Smooth muscle cell (in vitro differentiated cells): ENCODE results near the gene MCM3AP. TPM values are rescaled to one million over a fixed set of nuclear protein-coding genes. Genes with fewer than 3 reads are reported as not detected.

Experiments
- DNase-seq: peaks from one replicate; lab custom pipeline; 2025; ENCODE audit not compliant: unreplicated experiment; lab: John Stamatoyannopoulos, UW
- H2AFZ ChIP-seq: fragments of 200-600 bp; sonication (generic); 2 replicates; pipeline ENCODE4 v1.6.0; 2016; ENCODE audit warnings: antibody characterized with exemption, low read depth, mild to moderate bottlenecking
- H3F3A ChIP-seq: fragments of 200-600 bp; sonication (generic); 2 replicates; pipeline ENCODE4 v1.6.0; 2017; ENCODE audit warnings: antibody characterized with exemption, low read depth
- H3K27ac ChIP-seq: fragments of 200-600 bp; sonication (generic); 2 replicates; pipeline ENCODE4 v1.5.1; 2016; ENCODE audit warnings: low read depth, mild to moderate bottlenecking
- H3K27me3 ChIP-seq: fragments of 200-600 bp; sonication (generic); 2 replicates; pipeline ENCODE4 v1.6.1; 2016; ENCODE audit warnings: low read depth, mild to moderate bottlenecking
- H3K36me3 ChIP-seq: fragments of 200-600 bp; sonication (generic); 2 replicates; pipeline ENCODE4 v1.5.1; 2016; ENCODE audit warnings: low read depth
- H3K4me1 ChIP-seq: fragments of 200-600 bp; sonication (generic); 2 replicates; pipeline ENCODE4 v1.5.1; 2016; ENCODE audit warnings: low read depth
- H3K4me2 ChIP-seq: fragments of 200-600 bp; sonication (generic); 2 replicates; pipeline ENCODE4 v1.6.0; 2016; ENCODE audit warnings: mild to moderate bottlenecking
- H3K4me3 ChIP-seq: fragments of 200-600 bp; sonication (generic); 2 replicates; pipeline ENCODE4 v1.5.1; 2016; ENCODE audit warnings: mild to moderate bottlenecking
- H3K79me2 ChIP-seq: fragments of 200-600 bp; sonication (generic); 2 replicates; pipeline ENCODE4 v1.6.0; 2016; ENCODE audit warnings: low read depth, mild to moderate bottlenecking
- H3K9ac ChIP-seq: fragments of 200-600 bp; sonication (generic); 2 replicates; pipeline ENCODE4 v1.6.0; 2016; ENCODE audit warnings: low read depth
- H3K9me3 ChIP-seq: fragments of 200-600 bp; sonication (generic); replicated peaks from 2 replicates; pipeline ENCODE4 v1.5.1; 2016; ENCODE audit warnings: low read depth
- H4K20me1 ChIP-seq: fragments of 200-600 bp; sonication (generic); 2 replicates; pipeline ENCODE4 v1.6.0; 2016; ENCODE audit warnings: low read depth
- CTCF ChIP-seq: fragments of 200-600 bp; sonication (generic); IDR thresholded peaks from 2 replicates; pipeline ENCODE4 v1.5.1; 2017; ENCODE audit warnings: borderline replicate concordance, mild to moderate bottlenecking, antibody characterized with exemption; ENCODE audit not compliant: insufficient read depth, poor library complexity, severe bottlenecking
- WGBS: methylation state at CpG from one replicate; pipeline ENCODE4 v1.1.7; 2016; ENCODE audit warnings: low lambda C conversion rate; 5-methylcytosine and 5-hydroxymethylcytosine counted together
- polyA plus RNA-seq: library from polyadenylated mRNA; unstranded; fragments of >200 nt; fragmentation: Nextera tagmentation; extraction: Ambion mirVana; gene quantifications from 2 replicates; pipeline ENCODE4 v1.2.1, GENCODE V29; 2016
- total RNA-seq: library from RNA; depleted of rRNA; stranded (reverse); fragments of >200 nt; gene quantifications from 2 replicates; pipeline ENCODE4 v1.2.3, GENCODE V29; 2014

Gene MCM3AP
- total and polyA plus RNA-seq, 2 experiments from 2014 or later, result 39.2 to 51.5 TPM

GRCh38 chr21:46328151-46328550 lies 42.7 kb upstream of the MCM3AP start:
- no peak for TF ChIP-seq CTCF
- Histone ChIP-seq H3K9ac (no peak overlapping the region), H4K20me1 (no peaks in the 10 kb centered on the region), H3K4me1 (peaks cover 8% of the 10 kb centered on the region), H3K4me3 (no peak overlapping the region), H3K79me2 (peaks cover 54% of the 10 kb centered on the region), H3F3A (peaks cover 15% of the 10 kb centered on the region), H3K27ac (no peak overlapping the region), H3K9me3 (no peaks in the 10 kb centered on the region), H3K27me3 (no peaks in the 10 kb centered on the region), H2AFZ (no peak overlapping the region), H3K4me2 (no peak overlapping the region), H3K36me3 (no peaks in the 10 kb centered on the region)
- no peak for DNase-seq
- 80% methylated on average over 5 of the region's 5 CpGs for WGBS

- H3K4me2 ChIP-seq, result no peak overlapping the region
- H3K9ac ChIP-seq, result no peak overlapping the region
- no peaks in the 10 kb centered on the region for H4K20me1 ChIP-seq
- H3K4me3 ChIP-seq, result no peak overlapping the region
- H2AFZ ChIP-seq, result no peak overlapping the region
- H3K79me2 ChIP-seq, result peaks cover 56% of the 10 kb centered on the region
- H3K27ac ChIP-seq, result no peak overlapping the region
- no peaks in the 10 kb centered on the region for H3K27me3 ChIP-seq
- TF ChIP-seq CTCF, result no peak
- 96% methylated on average over 4 of the region's 4 CpGs for WGBS
- H3K36me3 ChIP-seq, result no peaks in the 10 kb centered on the region
- H3K9me3 ChIP-seq, result no peaks in the 10 kb centered on the region
- DNase-seq, result no peak
- peaks cover 15% of the 10 kb centered on the region for H3F3A ChIP-seq
- H3K4me1 ChIP-seq, result peaks cover 8% of the 10 kb centered on the region
These were observed 42.3 kb upstream of the MCM3AP start for GRCh38 chr21:46327711-46328110.

GRCh38 chr21:46326110-46326703 lies 40.8 kb upstream of the MCM3AP start:
- H3K4me3 ChIP-seq, result peak overlapping the region; percentile 99
- no peaks in the 10 kb centered on the region for H4K20me1 ChIP-seq
- 95% methylated on average over 15 of the region's 15 CpGs for WGBS
- no peaks in the 10 kb centered on the region for H3K36me3 ChIP-seq
- no peak overlapping the region for H3K9ac ChIP-seq
- H3K4me2 ChIP-seq, result peak overlapping the region; percentile 99
- peaks cover 15% of the 10 kb centered on the region for H3F3A ChIP-seq
- H3K9me3 ChIP-seq, result no peaks in the 10 kb centered on the region
- H2AFZ ChIP-seq, result no peak overlapping the region
- no peaks in the 10 kb centered on the region for H3K27me3 ChIP-seq
- peaks cover 21% of the 10 kb centered on the region for H3K4me1 ChIP-seq
- TF ChIP-seq CTCF, result no peak
- peak overlapping the region; percentile 65 for H3K27ac ChIP-seq
- peaks cover 65% of the 10 kb centered on the region for H3K79me2 ChIP-seq
- no peak for DNase-seq

GRCh38 chr21:46325073-46325912 lies 39.9 kb upstream of the MCM3AP start:
- no peaks in the 10 kb centered on the region for H3K36me3 ChIP-seq
- H4K20me1 ChIP-seq, result no peaks in the 10 kb centered on the region
- H3K27ac ChIP-seq, result peak overlapping the region; percentile 65
- peak overlapping the region; percentile 77 for H3K9ac ChIP-seq
- TF ChIP-seq CTCF, result peak; percentile 19
- peak overlapping the region; percentile 99 for H3K4me2 ChIP-seq
- WGBS, result 12% methylated on average over 30 of the region's 43 CpGs
- peaks cover 15% of the 10 kb centered on the region for H3F3A ChIP-seq
- DNase-seq, result no peak
- no peaks in the 10 kb centered on the region for H3K27me3 ChIP-seq
- H3K4me3 ChIP-seq, result peak overlapping the region; percentile 99
- H3K4me1 ChIP-seq, result peaks cover 22% of the 10 kb centered on the region
- H3K9me3 ChIP-seq, result no peaks in the 10 kb centered on the region
- peaks cover 71% of the 10 kb centered on the region for H3K79me2 ChIP-seq
- peak overlapping the region; percentile 78 for H2AFZ ChIP-seq
